Middle frontal gyrus (tissue), 1 donor: ENCODE measurements around the gene FTCDNL1.
A peak's percentile ranks its signal among the peaks of the same experiment; 100 is the strongest.

ENCODE experiments used
- DNase-seq: peaks from one replicate; pipeline ENCODE4 v3.0.0-alpha.2; 2015; ENCODE audit warnings: low spot score; ENCODE audit errors: extremely low spot score

Gene FTCDNL1

GRCh38 chr2:199792381-199792780 is 58.6 kb downstream of the FTCDNL1 start:
- DNase-seq, result no peak

GRCh38 chr2:199791326-199791725 is 59.7 kb downstream of the FTCDNL1 start:
- DNase-seq, result no peak

- DNase-seq, result no peak
Observed at GRCh38 chr2:199784512-199784911, 66.5 kb downstream of the FTCDNL1 start.

- DNase-seq, result no peak
Observed at GRCh38 chr2:199779589-199779988, 71.4 kb downstream of the FTCDNL1 start.

- no peak for DNase-seq
Observed at GRCh38 chr2:199778655-199779054, 72.3 kb downstream of the FTCDNL1 start.

- no peak for DNase-seq
Observed at GRCh38 chr2:199777916-199778315, 73.1 kb downstream of the FTCDNL1 start.

- DNase-seq, result no peak
Observed at GRCh38 chr2:199777315-199777714, 73.7 kb downstream of the FTCDNL1 start.

GRCh38 chr2:199775267-199775666 is 75.7 kb downstream of the FTCDNL1 start:
- no peak for DNase-seq

- no peak for DNase-seq
Observed at GRCh38 chr2:199772035-199772976, 78.7 kb downstream of the FTCDNL1 start.

- DNase-seq, result no peak
Observed at GRCh38 chr2:199770716-199771115, 80.3 kb downstream of the FTCDNL1 start.

GRCh38 chr2:199765646-199766045 is 85.3 kb downstream of the FTCDNL1 start:
- DNase-seq, result no peak

- no peak for DNase-seq
Observed at GRCh38 chr2:199764273-199764800, 86.7 kb downstream of the FTCDNL1 start.

- no peak for DNase-seq
Observed at GRCh38 chr2:199762963-199763362, 88.0 kb downstream of the FTCDNL1 start.

GRCh38 chr2:199760574-199760973 is 90.4 kb downstream of the FTCDNL1 start:
- no peak for DNase-seq

GRCh38 chr2:199757233-199757870 is 93.6 kb downstream of the FTCDNL1 start:
- DNase-seq, result peak; percentile 88

GRCh38 chr2:199756743-199757142 is 94.2 kb downstream of the FTCDNL1 start:
- no peak for DNase-seq

GRCh38 chr2:199756211-199756610 is 94.8 kb downstream of the FTCDNL1 start:
- DNase-seq, result no peak

- no peak for DNase-seq
Observed at GRCh38 chr2:199754766-199755165, 96.2 kb downstream of the FTCDNL1 start.

- no peak for DNase-seq
Observed at GRCh38 chr2:199751492-199752120, 99.4 kb downstream of the FTCDNL1 start.

GRCh38 chr2:199749571-199749970 is 101.4 kb downstream of the FTCDNL1 start:
- no peak for DNase-seq

GRCh38 chr2:199744724-199745123 is 106.3 kb downstream of the FTCDNL1 start:
- no peak for DNase-seq

- no peak for DNase-seq
Observed at GRCh38 chr2:199744260-199744659, 106.7 kb downstream of the FTCDNL1 start.
